B cell (primary cell): ENCODE results near the gene MAB21L2. TPM values are rescaled to one million over a fixed set of nuclear protein-coding genes. Genes with fewer than 3 reads are reported as not detected.

ENCODE experiments used
- ATAC-seq: fragments of 200-7000 bp; cut with Tn5 transposase; one replicate; pipeline ENCODE4 v1.10.0; 2021; ENCODE audit warnings: low read depth, mild to moderate bottlenecking, moderate number of reproducible peaks, moderate library complexity
- CTCF ChIA-PET: fragments of 350-600 bp; sonication (Branson Sonifier 250); formaldehyde crosslinking; loops from one replicate; lab custom pipeline; 2021; ENCODE audit warnings: antibody characterized with exemption, inconsistent platforms; lab: Charles Lee
- POLR2A ChIA-PET: fragments of 350-600 bp; sonication (Branson Sonifier 250); formaldehyde crosslinking; loops from one replicate; lab custom pipeline; 2021; ENCODE audit warnings: antibody characterized with exemption; lab: Charles Lee
- DNase-seq: peaks from one replicate; pipeline ENCODE4 v3.0.0; 2013
- H2AFZ ChIP-seq: 2 replicates; pipeline ENCODE4 v1.6.1; 2012; ENCODE audit warnings: mild to moderate bottlenecking, low read depth, low read length; ENCODE audit not compliant: insufficient read depth, poor library complexity, severe bottlenecking
- H3K27ac ChIP-seq, 2 donors: 1 replicate in 1 of 2; 2 replicates in 1 of 2; pipeline ENCODE4 v1.5.1; 2012 to 2013; ENCODE audit warnings: low read length in 2 of 2, mild to moderate bottlenecking in 2 of 2, moderate library complexity in 1 of 2
- H3K27me3 ChIP-seq, 4 experiments: fragments of 200-600 bp in 1 of 4; sonication (generic) in 1 of 4; replicated peaks in 1 of 4; 1 replicate in 2 of 4; 2 replicates in 2 of 4; pipeline versions ENCODE4 v1.6.1 to v1.7.0; 2013 to 2016; ENCODE audit warnings: low read length in 3 of 4, mild to moderate bottlenecking in 2 of 4, mixed read lengths in 1 of 4, moderate library complexity in 1 of 4; ENCODE audit not compliant: insufficient read depth in 4 of 4, control insufficient read depth in 3 of 4; ENCODE audit errors: control extremely low read depth in 1 of 4
- H3K36me3 ChIP-seq, 2 experiments: replicated peaks in 1 of 2; 1 replicate in 1 of 2; 2 replicates in 1 of 2; pipeline versions ENCODE4 v1.6.1 to v1.7.1; 2013; ENCODE audit warnings: low read length in 1 of 2; ENCODE audit not compliant: insufficient read depth in 2 of 2, control insufficient read depth in 1 of 2; ENCODE audit errors: control extremely low read depth in 1 of 2, extremely low read depth in 1 of 2
- H3K4me1 ChIP-seq, 2 donors: fragments of 200-600 bp in 1 of 2; sonication (generic) in 1 of 2; 1 replicate in 1 of 2; 2 replicates in 1 of 2; pipeline versions ENCODE4 v1.5.1 to v1.6.1; 2013 to 2017; ENCODE audit warnings: low read length in 2 of 2; ENCODE audit not compliant: control insufficient read depth in 2 of 2, insufficient read depth in 2 of 2
- H3K4me2 ChIP-seq: replicated peaks from 2 replicates; pipeline ENCODE3; 2012; ENCODE audit warnings: mild to moderate bottlenecking, low read depth, low read length; ENCODE audit not compliant: poor library complexity, severe bottlenecking
- H3K4me3 ChIP-seq, 5 experiments: fragments of 200-600 bp in 1 of 5; sonication (generic) in 1 of 5; 1 replicate in 3 of 5; 2 replicates in 2 of 5; pipeline versions ENCODE4 v1.5.1 to v1.7.0; 2011 to 2016; ENCODE audit warnings: low read length in 4 of 5, mild to moderate bottlenecking in 4 of 5, low read depth in 2 of 5, control low read depth in 1 of 5, moderate library complexity in 1 of 5; ENCODE audit not compliant: insufficient read depth in 1 of 5; ENCODE audit errors: control extremely low read depth in 1 of 5, extremely low read depth in 1 of 5
- H3K79me2 ChIP-seq: fragments of 200-600 bp; sonication (generic); one replicate; pipeline ENCODE4 v1.6.0; 2016; ENCODE audit warnings: low read length; ENCODE audit not compliant: control insufficient read depth, insufficient read depth
- H3K9ac ChIP-seq: fragments of 200-600 bp; sonication (generic); 2 replicates; pipeline ENCODE4 v1.6.1; 2017; ENCODE audit warnings: mild to moderate bottlenecking, low read length, moderate library complexity
- H3K9me3 ChIP-seq, 3 donors: one replicate each; pipeline versions ENCODE4 v1.6.1 to v1.7.1; 2013; ENCODE audit warnings: low read length in 2 of 3; ENCODE audit not compliant: control insufficient read depth in 2 of 3, insufficient read depth in 1 of 3; ENCODE audit errors: control extremely low read depth in 1 of 3
- H4K20me1 ChIP-seq: 2 replicates; pipeline ENCODE4 v1.6.0; 2012; ENCODE audit warnings: mild to moderate bottlenecking, low read length; ENCODE audit not compliant: insufficient read depth, control insufficient read depth, poor library complexity, severe bottlenecking
- H3K27ac Mint-ChIP-seq: one replicate; pipeline ENCODE4 v1.8.0; 2021; ENCODE audit warnings: mixed read lengths
- H3K27me3 Mint-ChIP-seq: one replicate; pipeline ENCODE4 v1.8.0; 2021; ENCODE audit warnings: mixed read lengths
- H3K4me1 Mint-ChIP-seq: one replicate; pipeline ENCODE4 v1.8.0; 2021; ENCODE audit warnings: mixed read lengths
- H3K4me3 Mint-ChIP-seq: one replicate; pipeline ENCODE4 v1.8.0; 2021; ENCODE audit warnings: mixed read lengths
- H3K9me3 Mint-ChIP-seq: one replicate; pipeline ENCODE4 v1.8.0; 2022; ENCODE audit warnings: mixed read lengths; ENCODE audit not compliant: insufficient read depth
- EZH2 ChIP-seq: IDR thresholded peaks from 2 replicates; pipeline ENCODE4 v1.6.1; 2012; ENCODE audit warnings: borderline replicate concordance, low read depth, mild to moderate bottlenecking, moderate library complexity, low read length; ENCODE audit not compliant: insufficient read depth, poor library complexity, severe bottlenecking
- WGBS: methylation state at CpG from one replicate; pipeline ENCODE4 v1.1.5; 2013; ENCODE audit warnings: missing lambda C conversion rate; ENCODE audit not compliant: insufficient coverage; 5-methylcytosine and 5-hydroxymethylcytosine counted together
- intact Hi-C: fragments of 100-400 bp; cut with micrococcal nuclease; formaldehyde crosslinking; loops from one replicate; pipeline ENCODE4 v1.10.0; 2022
- polyA plus RNA-seq: library from polyadenylated mRNA; depleted of rRNA; stranded (reverse); fragments of >200 nt; gene quantifications from 2 replicates; pipeline ENCODE4 v1.2.3, GENCODE V29; 2012
- total RNA-seq, 2 donors: library from RNA; stranded (reverse); fragments of 120-200 nt in 1 of 2; gene quantifications; 1 replicate in 1 of 2; 2 replicates in 1 of 2; pipeline versions ENCODE4 v1.2.3 to v1.2.4, GENCODE V29; 2013 to 2022
- TF ChIP-seq, protein P1 (sequence below): fragments of 200-600 bp; IDR thresholded peaks from one replicate; pipeline ENCODE4 v1.8.0; 2022; ENCODE audit warnings: antibody characterized with exemption, mild to moderate bottlenecking

The MAB21L2 gene
- total and polyA plus RNA-seq, 2 donors (not counting 1 experiment from before 2014, with no cell fraction given): not detected

DNA sequence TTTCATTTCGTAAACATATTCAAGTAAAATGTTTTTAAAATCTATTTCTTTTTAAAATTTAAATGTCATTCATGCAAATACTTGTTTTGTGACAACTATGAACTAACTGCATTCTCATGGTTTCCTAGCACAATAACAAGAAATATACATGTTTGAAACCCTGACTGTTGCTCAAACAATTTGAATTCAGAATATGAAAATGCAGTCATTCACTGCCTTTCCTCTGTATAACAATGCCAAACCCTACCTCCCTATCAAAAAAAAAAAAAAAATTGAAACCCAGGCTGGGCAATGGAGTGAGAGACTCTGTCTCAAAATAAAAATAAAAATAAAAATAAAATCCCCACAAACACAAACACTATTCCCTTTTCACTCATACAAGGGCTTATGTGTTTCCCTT, 42.1 kb downstream of the MAB21L2 start:
- no peak overlapping the region for H3K4me3 ChIP-seq
- no peaks in the 10 kb centered on the region for H3K79me2 ChIP-seq
- H2AFZ ChIP-seq: no peak overlapping the region
- no peaks in the 10 kb centered on the region for H3K27me3 Mint-ChIP-seq
- H3K27ac ChIP-seq: no peak overlapping the region
- no peak overlapping the region for H3K9ac ChIP-seq
- WGBS: no CpG with 5 or more reads among the region's 1 CpG
- TF ChIP-seq EZH2: no peak
- TF ChIP-seq, protein P1, sequence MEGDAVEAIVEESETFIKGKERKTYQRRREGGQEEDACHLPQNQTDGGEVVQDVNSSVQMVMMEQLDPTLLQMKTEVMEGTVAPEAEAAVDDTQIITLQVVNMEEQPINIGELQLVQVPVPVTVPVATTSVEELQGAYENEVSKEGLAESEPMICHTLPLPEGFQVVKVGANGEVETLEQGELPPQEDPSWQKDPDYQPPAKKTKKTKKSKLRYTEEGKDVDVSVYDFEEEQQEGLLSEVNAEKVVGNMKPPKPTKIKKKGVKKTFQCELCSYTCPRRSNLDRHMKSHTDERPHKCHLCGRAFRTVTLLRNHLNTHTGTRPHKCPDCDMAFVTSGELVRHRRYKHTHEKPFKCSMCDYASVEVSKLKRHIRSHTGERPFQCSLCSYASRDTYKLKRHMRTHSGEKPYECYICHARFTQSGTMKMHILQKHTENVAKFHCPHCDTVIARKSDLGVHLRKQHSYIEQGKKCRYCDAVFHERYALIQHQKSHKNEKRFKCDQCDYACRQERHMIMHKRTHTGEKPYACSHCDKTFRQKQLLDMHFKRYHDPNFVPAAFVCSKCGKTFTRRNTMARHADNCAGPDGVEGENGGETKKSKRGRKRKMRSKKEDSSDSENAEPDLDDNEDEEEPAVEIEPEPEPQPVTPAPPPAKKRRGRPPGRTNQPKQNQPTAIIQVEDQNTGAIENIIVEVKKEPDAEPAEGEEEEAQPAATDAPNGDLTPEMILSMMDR: no peak
- no peak overlapping the region for H3K4me2 ChIP-seq
- ATAC-seq (no peak), DNase-seq (no peak)
- ChIA-PET POLR2A (no interaction called here), CTCF (no interaction called here)
- no peaks in the 10 kb centered on the region for H3K4me1 Mint-ChIP-seq
- no peak overlapping the region for H3K27ac Mint-ChIP-seq
- H3K9me3 ChIP-seq: no peaks in the 10 kb centered on the region
- no peaks in the 10 kb centered on the region for H3K4me1 ChIP-seq
- no peaks in the 10 kb centered on the region for H4K20me1 ChIP-seq
- intact Hi-C loops: no loop called here
- H3K36me3 ChIP-seq: no peaks in the 10 kb centered on the region
- no peak overlapping the region for H3K4me3 Mint-ChIP-seq
- no peaks in the 10 kb centered on the region for H3K27me3 ChIP-seq
- H3K9me3 Mint-ChIP-seq: no peaks in the 10 kb centered on the region

DNA sequence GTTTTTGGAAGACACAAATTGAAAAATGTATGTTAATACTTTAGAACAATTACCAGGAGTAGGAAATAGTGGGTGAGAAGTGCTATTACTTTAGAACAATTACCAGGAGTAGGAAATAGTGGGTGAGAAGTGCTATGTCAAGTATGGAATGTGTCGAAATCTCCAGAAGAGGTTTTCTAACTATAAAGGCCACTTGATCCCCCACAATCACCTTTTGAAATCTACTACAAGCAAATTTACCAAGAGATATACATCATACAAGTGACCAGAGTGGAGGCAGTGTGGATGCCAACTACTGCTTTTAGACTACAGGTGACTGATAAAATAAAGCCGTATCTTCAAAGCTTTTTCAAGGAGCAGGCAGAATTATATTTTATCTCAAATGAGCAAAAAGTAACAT, 43.1 kb downstream of the MAB21L2 start:
- Mint-ChIP-seq H3K9me3 (no peaks in the 10 kb centered on the region), H3K27me3 (no peaks in the 10 kb centered on the region), H3K27ac (no peak overlapping the region), H3K4me1 (no peaks in the 10 kb centered on the region), H3K4me3 (no peak overlapping the region)
- Histone ChIP-seq H3K27ac (no peak overlapping the region), H3K9me3 (no peaks in the 10 kb centered on the region), H3K27me3 (no peaks in the 10 kb centered on the region), H3K4me2 (no peak overlapping the region), H3K79me2 (no peaks in the 10 kb centered on the region), H3K4me1 (no peaks in the 10 kb centered on the region), H2AFZ (no peak overlapping the region), H4K20me1 (no peaks in the 10 kb centered on the region), H3K36me3 (no peaks in the 10 kb centered on the region), H3K4me3 (no peak overlapping the region), H3K9ac (no peak overlapping the region)
- no peak for TF ChIP-seq EZH2
- TF ChIP-seq, protein P1: no peak
- ChIA-PET POLR2A (no interaction called here), CTCF (no interaction called here)
- WGBS: no CpG with 5 or more reads among the region's 2 CpGs
- no peak for DNase-seq
- intact Hi-C loops: no loop called here
- no peak for ATAC-seq
